ENCODE measurements around the gene CLIC5.

- TF ChIP-seq CTCF (IDR thresholded peaks at IDR 0.05; ENCODE audit: insufficient read depth, low read depth, low read length) (no peak), EZH2 (IDR thresholded peaks at IDR 0.05; ENCODE audit: insufficient read depth, low read length) (no peak)
These were observed 476 bp upstream of the CLIC5 start for GRCh38 chr6:46016063-46016608.

Data from astrocyte (in vitro differentiated cells and primary cell).